H1 (cell line): Measurements from ENCODE around the gene BSN. TPM values are rescaled to one million over a fixed set of nuclear protein-coding genes. Genes with fewer than 3 reads are reported as not detected.

ENCODE experiments used
- BACH1 ChIP-seq: IDR thresholded peaks from 2 replicates; pipeline ENCODE4 v1.6.1; 2012; ENCODE audit warnings: low read length, improper control_type of control experiment
- BCL11A ChIP-seq, 2 experiments: IDR thresholded peaks; one replicate each; pipeline ENCODE4 v1.6.1; 2011; ENCODE audit warnings: low read depth in 2 of 2, low read length in 2 of 2, mild to moderate bottlenecking in 2 of 2
- CBX8 ChIP-seq: fragments of 300-800, 300-1000 bp; sonication (generic); IDR thresholded peaks from 2 replicates; pipeline ENCODE4 v1.7.1; 2016; ENCODE audit warnings: low read depth, low read length, borderline replicate concordance
- CHD7 ChIP-seq: fragments of 300-600 bp; sonication (generic); IDR thresholded peaks from 2 replicates; pipeline ENCODE4 v1.7.1; 2012; ENCODE audit warnings: low read length, moderate library complexity, mild to moderate bottlenecking, inconsistent platforms; ENCODE audit not compliant: insufficient replicate concordance
- HDAC6 ChIP-seq: IDR thresholded peaks from one replicate; pipeline ENCODE4 v1.7.1; 2012; ENCODE audit warnings: low read depth, mild to moderate bottlenecking, inconsistent platforms, low read length, moderate library complexity
- TAF1 ChIP-seq: IDR thresholded peaks from 2 replicates; pipeline ENCODE4 v1.6.1; 2011; ENCODE audit warnings: mild to moderate bottlenecking, low read depth, low read length
- TBP ChIP-seq: IDR thresholded peaks from 2 replicates; pipeline ENCODE4 v1.6.1; 2011; ENCODE audit warnings: low read depth, low read length, improper control_type of control experiment
- YY1 ChIP-seq: IDR thresholded peaks from 2 replicates; pipeline ENCODE4 v1.6.1; 2011; ENCODE audit warnings: low read depth, mild to moderate bottlenecking, low read length
- polyA plus RNA-seq, 7 experiments: library from polyadenylated mRNA; depleted of rRNA in 3 of 7; stranded (reverse) in 5 of 7; unstranded in 2 of 7; fragments of >200 nt in 5 of 7; fragments of 200-250 nt in 2 of 7; gene quantifications; 1 replicate in 5 of 7; 2 replicates in 1 of 7; 4 replicates in 1 of 7; pipeline versions ENCODE4 v1.2.1 to v1.2.3, GENCODE V29; 2011 to 2013; ENCODE audit warnings: missing spikeins in 2 of 7, mixed read lengths in 2 of 7
- total RNA-seq: library from RNA; stranded (reverse); fragmentation: NEBNext Ultra II Directional; extraction: Animal tissue kit (Norgen Biotek cat#: 25700); gene quantifications from 2 replicates; pipeline ENCODE4 v1.2.1, GENCODE V29; 2021

The BSN gene
- total and polyA plus RNA-seq, 2 of the 8 experiments (the other 6 are each of a cell fraction or from before 2014, with no cell fraction given): 0.60 to 3.0 TPM

GRCh38 chr3:49650177-49650576 is 95.9 kb downstream of the BSN start (continued):
- TF ChIP-seq CHD7 (no peak), BACH1 (no peak), HDAC6 (no peak), TAF1 (no peak), BCL11A (IDR thresholded peaks at IDR 0.05; ENCODE audit: low read depth in 2 of 2, low read length in 2 of 2) (no peak), YY1 (no peak), CBX8 (no peak), TBP (no peak)
